Medulla oblongata (tissue), 1 donor: Measurements from ENCODE around the gene EGFR.

Experiments
- DNase-seq: peaks from one replicate; pipeline ENCODE4 v3.0.0-alpha.2; 2015; ENCODE audit errors: extremely low spot score

The EGFR gene

DNA sequence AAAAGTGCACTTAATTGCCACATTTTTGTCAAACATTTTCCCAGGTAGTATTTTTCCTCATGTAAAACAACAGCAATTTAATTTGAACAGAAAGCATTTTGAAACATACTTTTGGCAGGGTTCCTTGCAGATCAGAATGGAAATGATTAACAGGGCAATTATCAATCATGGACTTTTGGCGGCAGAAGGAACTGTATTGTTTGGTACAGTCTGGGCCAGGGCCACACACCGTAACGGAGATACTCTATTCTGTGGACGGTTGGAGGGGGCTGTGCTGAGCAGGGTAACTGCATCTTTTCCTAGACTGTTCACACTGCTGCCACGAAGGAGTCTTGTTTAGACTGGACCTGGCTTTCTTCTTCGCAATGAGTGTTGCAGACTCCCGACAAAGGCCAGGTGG lies 62.3 kb downstream of the EGFR start:
- no peak for DNase-seq

DNA sequence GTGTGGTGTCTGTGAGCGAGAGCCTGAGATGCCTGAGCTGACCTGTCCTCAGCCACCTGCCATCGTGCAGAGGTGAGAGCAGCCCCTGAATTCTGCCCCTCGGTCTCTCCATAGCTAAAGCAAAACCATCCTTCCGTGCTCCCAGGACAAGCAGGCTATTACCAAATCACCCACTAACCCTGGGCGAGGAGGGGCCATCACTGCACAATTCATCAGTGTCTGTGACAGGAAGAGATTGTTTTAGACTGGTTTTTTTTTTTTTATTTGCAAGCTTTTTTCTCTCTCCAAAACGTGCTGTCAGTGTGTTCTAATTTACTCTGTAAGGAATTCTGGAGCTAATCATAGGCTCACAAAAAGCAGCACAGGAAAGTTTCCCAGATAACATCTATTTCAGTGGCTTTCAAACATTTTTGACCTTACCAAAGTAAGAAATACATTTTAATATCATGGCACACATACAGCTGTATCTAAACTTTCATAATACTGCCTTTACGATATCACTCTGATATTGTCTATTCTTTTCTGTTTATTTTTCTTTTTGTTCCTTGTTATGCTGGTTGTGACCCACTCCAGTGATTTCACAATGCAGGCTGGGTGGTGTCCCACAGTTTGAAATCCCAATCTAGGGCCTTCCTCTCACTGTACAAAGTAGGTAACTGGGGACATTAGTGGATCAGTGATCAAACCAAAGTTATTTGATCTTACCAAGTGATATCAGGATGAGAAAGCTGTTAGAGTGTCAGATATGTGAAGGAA lies 62.8 kb downstream of the EGFR start:
- DNase-seq, result no peak

DNA sequence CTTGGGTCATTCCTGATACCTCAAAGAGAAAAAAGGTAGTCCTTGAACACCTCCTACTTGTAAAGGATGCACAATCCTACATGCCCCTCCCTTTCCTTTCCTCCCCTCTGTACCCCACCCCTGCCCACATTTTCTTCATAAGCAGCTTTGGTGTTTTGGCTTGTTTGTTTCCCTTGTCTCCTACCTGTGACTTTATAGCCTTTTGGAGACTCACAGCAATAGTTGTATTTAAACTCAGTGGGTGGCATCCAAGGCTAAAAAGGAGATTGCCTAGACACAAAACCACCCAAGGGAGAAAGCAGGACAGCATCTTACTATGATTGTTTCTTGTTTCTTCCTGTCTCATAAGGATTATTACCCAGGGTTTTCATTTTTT lies 63.4 kb downstream of the EGFR start:
- DNase-seq, result no peak

DNA sequence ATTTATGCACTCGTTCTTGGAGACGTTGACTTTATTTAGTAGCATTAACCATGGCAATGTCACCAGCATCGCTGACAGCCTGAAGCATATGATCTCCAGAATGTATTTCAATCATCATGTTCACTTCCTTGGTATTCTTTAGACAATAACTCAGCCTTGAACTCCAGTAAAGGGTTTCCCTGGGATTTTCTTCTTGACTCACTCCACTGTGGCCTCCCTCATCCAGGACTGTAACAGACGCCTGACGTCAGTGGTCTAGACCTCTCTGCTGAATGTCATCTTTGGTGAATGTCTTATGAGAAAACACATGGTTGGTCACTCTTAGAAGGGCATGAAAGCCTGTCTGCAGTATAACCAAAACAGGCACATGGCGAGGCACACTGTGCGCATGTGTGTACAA lies 64.4 kb downstream of the EGFR start:
- no peak for DNase-seq

DNA sequence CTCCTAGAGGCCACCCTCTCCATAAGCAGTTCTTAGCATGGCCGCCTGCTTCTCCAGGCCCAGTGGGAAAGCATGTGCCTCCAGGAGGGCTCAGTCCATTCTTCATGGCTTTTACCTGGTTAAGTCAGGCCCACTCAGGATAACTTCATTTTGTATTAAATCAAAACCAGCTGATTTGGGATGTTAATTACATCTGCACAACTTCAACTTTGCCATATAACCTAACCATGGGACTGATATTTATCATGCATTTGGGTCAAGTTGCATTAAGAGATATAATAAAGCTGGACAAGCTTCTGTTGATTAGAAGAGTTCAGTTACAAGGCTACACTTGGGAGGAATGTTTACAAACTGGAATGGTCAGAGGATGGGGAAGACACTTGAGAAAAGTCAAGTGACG lies 65.5 kb downstream of the EGFR start:
- DNase-seq, result no peak

DNA sequence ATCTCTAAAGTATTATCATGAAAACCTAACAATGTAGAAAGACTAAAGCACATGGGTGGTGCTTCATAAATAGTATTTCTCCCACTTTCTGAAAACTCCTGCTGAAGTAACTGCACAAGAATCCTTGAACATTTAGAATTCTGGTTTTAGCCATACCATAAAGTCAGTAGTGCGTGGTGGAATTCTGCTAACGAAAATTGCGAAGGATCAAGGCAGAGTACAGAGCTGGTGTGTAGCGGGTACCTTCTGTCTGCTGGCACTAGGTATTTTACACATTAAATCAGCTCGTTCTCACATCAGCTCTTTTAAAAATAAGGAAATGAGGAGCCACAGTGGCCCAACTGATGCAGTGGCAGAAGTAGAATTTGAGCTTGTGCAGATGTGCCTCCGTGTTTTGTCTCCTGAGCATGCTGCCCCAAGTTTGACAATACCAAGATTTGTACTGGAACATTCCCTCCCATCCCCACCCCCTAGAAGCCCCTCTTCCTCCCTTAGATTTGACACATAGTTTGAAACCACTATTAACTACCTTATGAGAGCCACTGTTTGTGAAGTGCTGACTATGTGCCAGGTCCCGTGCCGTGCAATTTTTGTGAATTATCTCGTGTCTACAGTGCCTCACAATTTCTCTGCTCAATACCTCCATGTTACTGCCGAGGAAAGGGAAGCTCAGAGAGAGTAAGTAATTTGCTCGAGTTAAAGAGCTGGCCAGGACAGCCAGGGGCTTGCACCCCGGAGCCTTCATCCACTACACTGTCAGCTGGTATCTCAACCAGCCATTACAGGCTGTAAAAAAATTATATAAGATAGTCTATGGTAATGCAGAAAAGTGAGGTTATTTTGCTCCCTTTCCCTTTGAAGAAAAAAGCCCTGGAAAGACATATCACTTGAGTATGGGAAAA lies 66.9 kb downstream of the EGFR start:
- no peak for DNase-seq

DNA sequence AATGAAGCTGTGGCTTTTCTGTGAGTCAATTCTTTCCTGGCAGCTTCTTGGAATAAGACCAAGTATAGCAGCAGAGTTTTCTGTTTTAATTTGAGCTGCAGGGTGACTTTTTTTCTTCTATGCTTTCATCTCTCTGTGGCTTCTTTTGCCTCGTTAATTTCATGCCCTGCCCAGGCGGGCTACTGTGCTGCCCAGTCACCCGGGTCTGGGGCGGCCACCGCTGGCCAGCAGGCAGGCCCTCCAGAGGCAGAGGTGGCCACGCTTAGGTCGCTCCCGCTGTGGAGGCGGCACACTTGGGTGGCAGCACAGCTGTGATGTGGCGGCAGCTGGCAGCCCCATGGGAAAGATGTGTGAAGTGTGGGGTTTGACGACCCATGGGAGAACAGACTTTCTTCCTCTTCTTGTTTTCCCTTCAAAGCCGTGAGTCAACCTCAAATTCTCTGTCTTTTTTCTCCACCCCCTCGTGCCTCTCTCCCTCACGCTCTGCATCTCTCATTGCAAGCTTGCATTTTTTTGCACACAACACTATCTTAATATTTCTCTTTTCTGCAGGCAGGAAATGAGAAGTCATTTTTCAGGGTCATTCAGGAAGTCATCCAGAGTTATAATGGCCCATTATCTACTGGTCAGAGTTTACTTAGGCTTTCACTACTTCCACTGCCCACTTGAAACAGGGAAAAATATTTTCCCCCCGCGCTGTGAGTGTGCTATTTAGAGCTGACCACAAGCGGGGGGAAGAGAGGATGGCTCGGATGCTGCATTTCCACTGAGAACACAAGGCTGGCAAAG lies 67.8 kb downstream of the EGFR start:
- no peak for DNase-seq

DNA sequence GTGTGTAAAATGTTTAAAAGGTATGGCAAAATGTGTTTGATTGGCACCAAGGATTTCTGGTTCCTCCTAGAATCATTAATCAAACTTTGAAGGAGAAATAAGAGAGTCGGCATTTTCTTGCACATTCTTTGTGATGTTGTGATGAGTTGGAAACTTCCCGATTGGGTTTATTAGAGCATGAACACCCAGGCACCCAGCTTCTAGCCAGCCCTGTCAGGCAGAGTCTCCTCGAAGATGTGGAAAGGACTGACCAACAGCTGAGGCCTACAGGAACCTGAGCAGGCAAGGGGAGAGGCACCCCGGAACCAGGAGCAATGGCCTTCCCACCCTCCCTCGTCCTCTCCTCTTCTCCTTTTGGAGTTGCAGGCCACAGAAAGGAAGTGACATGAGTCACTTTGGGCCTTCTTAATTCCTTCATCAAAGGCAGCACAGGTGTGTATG lies 68.7 kb downstream of the EGFR start:
- no peak for DNase-seq

DNA sequence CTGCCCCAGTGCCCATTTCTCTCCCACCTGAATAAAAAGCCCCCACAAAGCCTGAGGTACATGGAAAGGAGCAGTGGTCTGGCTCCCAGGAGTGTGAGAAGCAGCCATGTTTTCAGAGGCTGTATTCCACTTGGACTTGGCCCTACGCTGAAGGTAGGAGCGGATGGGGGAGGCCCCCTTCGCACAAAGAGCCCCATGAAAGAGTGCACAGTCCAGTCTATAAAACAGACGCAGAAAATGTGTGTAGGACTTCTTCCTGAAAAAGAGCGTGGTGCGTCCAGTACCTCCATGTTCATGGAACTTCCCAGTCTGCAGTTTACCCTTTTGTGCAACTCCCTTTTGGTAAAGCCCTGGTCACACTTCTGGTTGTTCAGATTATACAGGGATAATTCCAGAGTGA lies 69.3 kb downstream of the EGFR start:
- DNase-seq, result no peak

DNA sequence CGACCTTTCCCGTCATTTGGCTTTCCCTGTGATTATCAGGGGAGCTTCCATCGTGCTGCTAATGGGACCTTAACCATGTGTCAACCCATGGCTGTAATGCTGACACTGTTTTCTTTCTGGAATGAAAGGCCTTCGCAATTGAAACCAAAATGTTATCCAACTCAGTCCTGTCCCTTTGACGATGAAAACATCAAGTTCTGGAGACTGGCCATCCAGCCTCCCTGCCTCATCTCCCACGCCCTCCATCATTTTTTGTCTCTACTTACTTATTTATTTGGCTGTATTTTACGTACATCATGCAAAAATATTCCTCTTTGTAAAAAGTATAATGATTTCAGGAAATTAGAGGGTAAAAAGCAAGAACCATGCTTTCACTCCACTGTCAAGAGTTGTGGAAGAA lies 69.8 kb downstream of the EGFR start:
- DNase-seq, result no peak

DNA sequence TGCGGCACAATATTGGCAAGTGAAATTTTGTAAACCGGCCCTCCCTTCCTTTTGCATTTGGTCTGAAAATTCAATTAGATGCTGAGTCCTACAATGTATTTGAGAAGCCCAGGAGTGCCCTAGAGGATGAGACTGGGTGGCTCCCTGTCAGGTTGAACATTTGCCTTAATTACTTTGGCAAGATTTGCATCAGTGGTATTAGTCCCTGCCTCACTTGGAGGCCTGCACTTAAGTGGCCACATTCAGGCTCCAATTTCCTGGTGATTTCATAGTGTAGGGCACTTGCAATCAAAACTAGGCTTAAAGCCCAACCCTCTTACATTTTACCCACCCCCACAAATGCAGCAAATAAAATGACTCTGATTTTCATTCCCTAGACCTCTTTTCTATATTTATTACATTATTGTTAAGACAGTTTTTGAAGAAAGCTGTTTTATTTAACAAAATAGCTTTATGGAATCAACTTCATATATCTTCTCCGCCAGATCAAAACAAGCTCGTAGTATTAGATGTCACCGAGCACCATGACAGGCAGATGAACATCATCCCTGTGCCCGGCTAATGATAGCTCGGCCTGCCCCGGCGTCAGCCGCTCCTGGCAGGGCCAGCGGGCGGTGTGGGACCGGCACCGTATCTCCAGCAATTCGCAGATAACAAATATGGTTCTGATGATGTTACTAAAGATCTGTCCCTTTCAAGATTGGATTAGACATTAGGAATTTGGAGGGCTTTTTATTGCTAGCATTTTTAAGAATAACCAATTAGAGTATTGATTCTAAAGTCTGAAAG lies 73.6 kb downstream of the EGFR start:
- DNase-seq, result no peak

DNA sequence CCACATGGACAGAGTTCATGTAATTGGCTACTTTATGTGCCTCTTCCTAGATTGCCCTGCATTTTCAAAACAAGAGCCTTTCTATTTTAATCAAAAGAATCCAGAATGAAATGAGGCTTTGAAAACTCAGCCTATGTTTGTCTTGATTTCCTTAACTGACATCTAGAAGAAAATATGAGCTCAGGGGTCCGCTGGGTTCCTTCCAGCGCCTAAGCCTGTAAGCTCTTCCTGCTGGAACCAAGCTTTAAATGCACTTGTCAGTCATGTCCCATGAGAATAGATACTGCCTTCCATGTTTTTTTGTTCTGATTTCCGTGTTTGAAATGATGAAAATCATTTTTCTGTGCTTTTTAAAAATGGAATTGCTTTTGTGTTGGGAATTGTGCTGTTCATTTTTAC lies 74.2 kb downstream of the EGFR start:
- DNase-seq, result no peak

DNA sequence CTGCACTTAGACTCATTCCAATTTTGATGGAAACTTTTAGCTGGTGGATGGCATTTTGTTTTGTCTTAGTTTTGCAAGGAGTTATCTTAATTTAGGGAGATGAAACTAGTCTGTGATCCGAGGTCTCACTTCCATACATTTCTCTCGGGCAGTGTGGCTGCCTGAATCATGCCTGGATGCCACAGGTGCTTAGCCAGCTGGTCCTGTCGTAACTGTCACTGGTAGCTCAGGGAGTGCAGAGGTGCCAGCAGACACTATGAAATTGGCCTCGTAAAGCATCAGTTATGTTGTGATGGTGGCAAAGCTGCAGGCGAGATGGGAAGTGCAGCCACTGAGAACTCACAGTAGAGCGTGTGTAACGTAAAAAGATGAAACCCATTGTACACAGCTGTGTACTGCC lies 74.9 kb downstream of the EGFR start:
- DNase-seq, result no peak

DNA sequence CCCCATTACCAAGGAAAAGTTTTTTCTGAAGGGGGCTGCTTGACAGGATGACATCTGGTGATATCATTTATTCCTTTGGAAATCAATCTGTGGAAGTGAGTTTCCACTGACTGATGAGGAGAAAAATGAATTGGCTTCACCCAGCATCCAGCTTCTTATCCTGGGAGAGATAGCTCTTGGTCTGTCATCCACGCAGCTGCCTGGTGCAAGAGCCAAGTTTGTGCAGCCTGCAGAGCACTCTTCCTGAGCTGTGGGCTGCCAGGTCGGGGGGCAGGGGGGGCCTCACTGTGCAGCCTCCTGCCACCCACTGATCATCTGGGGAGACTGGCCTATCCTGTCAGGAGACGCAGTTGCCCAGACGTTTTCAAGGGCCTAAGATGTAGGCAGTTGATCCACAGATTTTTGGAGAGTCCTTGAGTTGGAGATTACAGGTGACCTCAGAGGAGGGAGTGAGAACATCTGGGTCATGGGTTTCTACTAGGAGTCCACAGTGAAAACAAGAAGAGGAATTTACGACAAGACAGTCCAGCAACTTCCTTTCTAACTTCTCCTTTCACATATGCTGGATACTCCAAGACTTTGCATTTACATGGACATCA lies 75.4 kb downstream of the EGFR start:
- DNase-seq, result no peak

DNA sequence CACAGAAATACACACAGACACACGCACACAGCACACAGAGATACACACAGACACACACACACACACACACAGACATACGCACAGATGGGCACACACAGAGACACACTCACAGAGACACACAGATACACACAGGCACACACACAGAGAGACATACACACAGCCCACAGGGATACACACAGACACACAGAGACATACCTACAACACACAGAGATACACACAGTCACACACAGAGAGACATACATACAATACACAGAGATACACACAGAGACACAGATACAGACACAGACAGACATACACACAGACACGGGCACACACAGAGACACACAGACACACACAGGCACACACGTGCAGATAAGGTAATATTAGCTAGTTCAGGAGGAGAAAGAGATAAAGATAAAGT lies 76.9 kb downstream of the EGFR start:
- no peak for DNase-seq

DNA sequence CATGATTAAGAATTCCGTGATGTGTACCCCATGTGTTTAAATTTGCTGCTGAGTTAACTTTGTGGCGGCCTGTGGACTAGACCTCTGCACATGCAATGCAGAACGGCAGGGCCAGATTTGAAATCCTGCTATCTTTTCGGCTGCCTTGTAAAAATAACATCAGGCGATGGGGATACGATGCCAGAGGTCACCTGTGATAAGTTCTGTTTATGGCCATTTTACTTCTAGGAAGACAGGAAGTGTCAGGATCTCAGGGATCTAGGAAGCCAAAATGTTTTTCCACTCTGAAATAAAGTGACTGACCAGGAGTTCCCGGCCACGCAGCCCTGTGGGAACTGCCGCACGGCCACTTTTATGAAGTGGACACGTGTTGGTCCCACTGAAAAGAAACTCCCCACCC lies 77.5 kb downstream of the EGFR start:
- no peak for DNase-seq

DNA sequence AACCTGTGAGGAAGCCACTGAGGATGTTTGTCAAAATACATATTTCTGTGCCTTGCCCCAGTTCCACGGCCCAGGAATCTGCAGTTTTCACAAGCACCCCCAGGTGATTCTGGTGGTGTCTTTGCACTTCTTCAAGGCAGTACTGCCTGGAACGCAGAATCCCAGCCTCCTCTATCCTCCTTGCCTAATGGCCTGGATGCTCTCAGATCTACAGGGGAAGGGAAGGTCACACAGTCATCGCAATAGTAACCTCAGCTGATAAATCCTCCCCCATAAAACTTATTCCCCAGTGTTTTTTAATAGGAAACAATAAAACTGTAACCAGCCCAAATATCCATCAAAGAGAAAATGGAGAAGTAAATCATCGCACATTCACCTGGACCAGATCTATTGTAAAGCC lies 78.3 kb downstream of the EGFR start:
- DNase-seq, result no peak

DNA sequence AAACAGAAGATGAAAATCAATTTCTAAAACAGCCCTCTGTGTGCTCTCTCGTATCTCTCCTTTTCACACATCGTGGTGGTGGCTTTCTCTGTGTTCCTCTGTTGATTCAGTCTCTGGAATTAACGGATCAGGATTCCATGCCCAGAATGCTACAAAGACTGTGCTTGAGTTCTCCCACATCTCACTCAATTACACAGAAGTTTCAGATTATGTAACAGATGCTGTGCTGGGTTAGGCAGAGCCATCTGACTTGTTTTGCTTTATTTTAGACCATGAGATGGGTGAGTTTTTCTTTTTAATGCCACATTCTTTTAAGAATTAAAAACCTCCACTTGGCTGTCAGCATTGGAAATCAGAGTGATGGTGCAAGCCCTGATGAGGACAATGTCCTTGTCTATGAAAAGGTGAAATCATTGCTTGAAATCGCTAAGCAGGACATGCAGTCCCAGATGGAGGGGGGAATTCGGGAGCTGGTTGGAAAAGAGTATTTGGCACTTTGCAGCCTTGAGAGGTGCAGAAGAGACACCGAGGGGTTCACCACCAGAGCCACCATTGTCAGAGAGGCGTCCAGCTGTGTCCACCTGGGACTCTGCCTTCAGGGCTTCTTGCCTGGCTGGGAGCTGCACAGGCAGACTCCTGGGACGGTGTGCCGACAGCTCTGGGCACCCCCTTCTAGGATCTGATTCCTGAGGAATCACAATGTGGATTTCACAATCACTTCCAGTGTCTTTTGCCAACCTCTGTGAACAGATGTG lies 80.4 kb downstream of the EGFR start:
- DNase-seq, result peak; percentile 75

DNA sequence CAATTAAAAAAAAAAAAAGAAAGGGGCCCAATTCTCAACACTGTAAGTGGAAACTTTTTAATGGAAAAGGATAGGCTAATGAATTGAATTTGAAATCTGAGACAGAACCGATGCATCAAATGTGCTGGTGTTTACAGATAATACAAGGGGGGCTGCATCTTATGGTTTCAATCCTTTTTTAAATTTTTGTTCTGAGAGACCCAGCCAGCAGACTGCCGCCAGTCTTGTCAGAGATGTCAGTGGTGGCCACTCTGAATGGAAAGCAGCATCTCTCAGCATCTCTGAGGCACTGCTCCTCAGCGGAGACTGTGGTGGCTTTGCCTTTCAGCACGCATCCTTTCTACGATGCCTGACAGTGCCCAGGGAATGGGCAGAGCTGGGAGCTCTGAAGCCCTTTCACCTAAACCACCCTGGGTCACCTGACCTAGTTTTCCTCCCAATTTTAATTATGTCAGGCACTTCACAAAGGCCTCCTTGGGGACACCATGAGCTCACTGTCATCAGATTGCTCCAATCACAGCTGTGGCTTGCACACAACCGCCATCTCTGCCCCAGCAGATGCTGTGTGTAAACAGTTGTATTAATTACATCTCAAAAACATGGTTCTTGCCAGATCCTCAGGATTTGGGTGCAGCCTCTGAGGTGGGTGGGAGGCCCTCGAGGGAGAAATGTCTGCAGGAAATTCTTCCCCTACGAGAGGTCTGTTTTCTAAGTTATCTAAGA lies 81.2 kb downstream of the EGFR start:
- no peak for DNase-seq
